H1 (cell line): ENCODE data around the gene ARHGAP22. TPM values are rescaled to one million over a fixed set of nuclear protein-coding genes. Genes with fewer than 3 reads are reported as not detected.

Experiments
- CHD7 ChIP-seq: fragments of 300-600 bp; sonication (generic); IDR thresholded peaks from 2 replicates; pipeline ENCODE4 v1.7.1; 2012; ENCODE audit warnings: low read length, moderate library complexity, mild to moderate bottlenecking, inconsistent platforms; ENCODE audit not compliant: insufficient replicate concordance
- polyA plus RNA-seq, 7 experiments: library from polyadenylated mRNA; depleted of rRNA in 3 of 7; stranded (reverse) in 5 of 7; unstranded in 2 of 7; fragments of >200 nt in 5 of 7; fragments of 200-250 nt in 2 of 7; gene quantifications; 1 replicate in 5 of 7; 2 replicates in 1 of 7; 4 replicates in 1 of 7; pipeline versions ENCODE4 v1.2.1 to v1.2.3, GENCODE V29; 2011 to 2013; ENCODE audit warnings: missing spikeins in 2 of 7, mixed read lengths in 2 of 7
- total RNA-seq: library from RNA; stranded (reverse); fragmentation: NEBNext Ultra II Directional; extraction: Animal tissue kit (Norgen Biotek cat#: 25700); gene quantifications from 2 replicates; pipeline ENCODE4 v1.2.1, GENCODE V29; 2021

The ARHGAP22 gene
- total and polyA plus RNA-seq, 2 of the 8 experiments (the other 6 are each of a cell fraction or from before 2014, with no cell fraction given), result 3.6 to 11.2 TPM

- TF ChIP-seq CHD7, result no peak
Observed at GRCh38 chr10:48406204-48406603, 198.7 kb downstream of the ARHGAP22 start (continued).
